HL-60 (cell line): ENCODE results near the gene NTRK2.

Experiments used
- DNase-seq, 2 experiments: peaks; one replicate each; pipeline ENCODE4 v3.0.0-alpha.2; 2010 to 2020; ENCODE audit warnings: low read depth in 1 of 2, low spot score in 1 of 2
- H3K27ac ChIP-seq: fragments of 250-450 bp; sonication (Bioruptor Pico); replicated peaks from 2 replicates; pipeline ENCODE4 v1.5.1; 2020; ENCODE audit warnings: mild to moderate bottlenecking, moderate library complexity
- H3K27me3 ChIP-seq: fragments of 250-450 bp; sonication (Bioruptor Pico); 2 replicates; pipeline ENCODE4 v1.5.1; 2021; ENCODE audit warnings: mild to moderate bottlenecking, moderate library complexity; ENCODE audit not compliant: insufficient read depth, poor library complexity, severe bottlenecking
- H3K4me3 ChIP-seq: replicated peaks from 2 replicates; pipeline ENCODE4 v1.5.1; 2011; ENCODE audit warnings: mild to moderate bottlenecking, control low read depth, low read length; ENCODE audit not compliant: insufficient read depth
- GABPA ChIP-seq: IDR thresholded peaks from 2 replicates; pipeline ENCODE4 v1.6.1; 2012; ENCODE audit warnings: low read depth
- POLR2AphosphoS5 ChIP-seq: IDR thresholded peaks from 2 replicates; pipeline ENCODE4 v1.6.1; 2012; ENCODE audit warnings: low read depth
- REST ChIP-seq: IDR thresholded peaks from 2 replicates; pipeline ENCODE4 v1.6.1; 2012; ENCODE audit warnings: low read depth; ENCODE audit not compliant: insufficient replicate concordance
- SPI1 ChIP-seq: IDR thresholded peaks from 2 replicates; pipeline ENCODE4 v1.6.1; 2012; ENCODE audit warnings: low read depth, mild to moderate bottlenecking, borderline replicate concordance
- TF ChIP-seq, protein P1 (sequence below): IDR thresholded peaks from one replicate; pipeline ENCODE4 v1.5.1; 2011; ENCODE audit warnings: low read length, control low read depth, inconsistent platforms; ENCODE audit not compliant: insufficient read depth

Gene NTRK2

DNA sequence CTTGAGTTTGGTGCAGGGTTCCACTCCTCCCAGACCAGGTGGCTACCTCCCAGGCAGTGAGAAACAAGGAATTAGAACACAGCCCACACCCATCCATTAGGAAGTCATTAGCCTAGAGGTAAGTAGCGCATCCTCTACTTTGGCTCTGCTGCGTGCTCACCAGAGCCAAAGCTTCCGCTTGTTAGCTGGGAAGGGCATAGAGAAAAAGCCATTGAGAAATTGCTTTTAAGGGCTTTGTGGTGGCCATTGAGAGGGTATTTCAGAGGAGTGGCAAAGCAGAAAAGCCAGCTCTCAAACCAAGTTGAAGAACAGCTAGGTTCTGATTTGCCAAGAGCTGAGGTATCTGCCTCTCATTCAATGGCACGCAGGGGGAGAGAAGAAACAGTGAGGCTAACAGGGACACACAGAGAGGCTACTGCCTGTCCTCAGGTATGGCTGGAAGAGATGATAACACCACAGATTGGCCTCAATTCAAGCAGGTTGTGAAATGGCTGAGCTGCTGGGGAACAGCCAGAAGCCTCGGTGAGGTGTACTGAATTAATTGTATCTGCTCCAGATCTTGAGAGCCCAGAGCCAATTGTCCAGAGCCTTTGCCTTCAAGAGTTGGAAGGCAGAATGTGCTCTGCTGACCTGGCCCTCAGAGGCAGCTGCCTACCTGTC, 119.4 kb downstream of the NTRK2 start:
- no peak for TF ChIP-seq GABPA
- Histone ChIP-seq H3K4me3 (no peak overlapping the region), H3K27me3 (peaks cover 6% of the 10 kb centered on the region), H3K27ac (no peak overlapping the region)
- DNase-seq: no peak

DNA sequence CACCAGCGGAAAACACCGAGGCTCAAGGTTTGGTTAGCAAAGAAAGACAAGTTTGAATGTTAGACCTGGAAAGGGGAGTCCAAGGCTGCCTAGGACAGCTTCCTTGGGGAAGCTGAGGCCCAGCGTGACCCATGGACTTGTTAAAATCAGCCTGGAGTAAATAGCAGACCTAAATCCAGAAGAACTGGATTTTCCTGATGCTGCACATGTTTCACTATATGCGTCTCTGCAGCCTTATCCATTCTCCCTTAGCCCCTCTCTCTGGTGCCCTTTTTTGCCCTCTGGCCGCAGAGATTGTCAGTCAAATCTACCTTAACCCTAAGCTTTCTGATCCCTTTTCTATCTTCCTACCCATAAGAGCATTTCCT, 119.9 kb downstream of the NTRK2 start:
- no peak overlapping the region for H3K27ac ChIP-seq
- DNase-seq: no peak
- H3K4me3 ChIP-seq: no peak overlapping the region
- peaks cover 6% of the 10 kb centered on the region for H3K27me3 ChIP-seq
- TF ChIP-seq SPI1 (no peak), POLR2AphosphoS5 (no peak), GABPA (no peak), REST (no peak)
- TF ChIP-seq, protein P1, sequence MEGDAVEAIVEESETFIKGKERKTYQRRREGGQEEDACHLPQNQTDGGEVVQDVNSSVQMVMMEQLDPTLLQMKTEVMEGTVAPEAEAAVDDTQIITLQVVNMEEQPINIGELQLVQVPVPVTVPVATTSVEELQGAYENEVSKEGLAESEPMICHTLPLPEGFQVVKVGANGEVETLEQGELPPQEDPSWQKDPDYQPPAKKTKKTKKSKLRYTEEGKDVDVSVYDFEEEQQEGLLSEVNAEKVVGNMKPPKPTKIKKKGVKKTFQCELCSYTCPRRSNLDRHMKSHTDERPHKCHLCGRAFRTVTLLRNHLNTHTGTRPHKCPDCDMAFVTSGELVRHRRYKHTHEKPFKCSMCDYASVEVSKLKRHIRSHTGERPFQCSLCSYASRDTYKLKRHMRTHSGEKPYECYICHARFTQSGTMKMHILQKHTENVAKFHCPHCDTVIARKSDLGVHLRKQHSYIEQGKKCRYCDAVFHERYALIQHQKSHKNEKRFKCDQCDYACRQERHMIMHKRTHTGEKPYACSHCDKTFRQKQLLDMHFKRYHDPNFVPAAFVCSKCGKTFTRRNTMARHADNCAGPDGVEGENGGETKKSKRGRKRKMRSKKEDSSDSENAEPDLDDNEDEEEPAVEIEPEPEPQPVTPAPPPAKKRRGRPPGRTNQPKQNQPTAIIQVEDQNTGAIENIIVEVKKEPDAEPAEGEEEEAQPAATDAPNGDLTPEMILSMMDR: no peak

DNA sequence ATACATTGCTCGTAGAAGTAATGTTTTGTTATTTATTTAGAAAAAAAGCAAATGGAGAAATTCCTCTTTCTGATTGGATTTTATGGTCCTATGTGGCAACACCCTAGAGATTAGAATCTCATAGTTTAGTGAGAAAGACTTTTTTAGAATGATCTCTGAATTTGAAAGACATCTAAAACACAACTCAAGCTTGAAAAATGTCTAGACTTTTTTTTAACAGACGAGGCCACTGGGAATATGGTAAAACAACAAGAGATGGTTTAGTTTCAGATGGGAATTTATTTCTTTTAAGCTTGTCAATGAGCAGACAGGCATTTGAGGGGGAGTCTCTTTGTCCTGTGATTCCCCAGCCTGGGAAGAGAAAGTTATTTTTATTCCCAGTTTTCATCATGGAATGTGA, 122.1 kb downstream of the NTRK2 start:
- no peak overlapping the region for H3K27ac ChIP-seq
- no peak overlapping the region for H3K4me3 ChIP-seq
- no peak for DNase-seq
- no peak for TF ChIP-seq POLR2AphosphoS5
- no peak for TF ChIP-seq REST
- no peak for TF ChIP-seq GABPA
- TF ChIP-seq, protein P1: no peak
- no peak for TF ChIP-seq SPI1
- peaks cover 4% of the 10 kb centered on the region for H3K27me3 ChIP-seq

DNA sequence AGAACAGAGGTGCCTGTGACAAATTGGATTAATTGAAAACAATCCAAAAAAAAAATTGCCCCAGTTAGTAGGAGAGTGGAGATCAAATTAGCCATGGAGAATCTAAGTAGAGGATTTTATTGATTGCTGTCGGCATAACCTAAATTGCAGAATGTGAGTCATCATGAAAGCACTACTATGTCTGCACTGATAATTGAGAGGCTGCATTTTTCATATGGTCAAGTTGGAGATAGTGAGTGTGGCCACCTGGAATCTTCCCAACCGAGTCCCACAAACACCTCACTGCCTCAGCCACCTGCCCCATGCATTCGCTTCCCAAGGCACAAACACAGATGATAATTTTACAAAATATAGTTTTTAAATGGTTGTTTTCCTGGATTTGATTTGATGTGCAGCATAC, 123.7 kb downstream of the NTRK2 start:
- TF ChIP-seq SPI1: no peak
- no peak for TF ChIP-seq REST
- TF ChIP-seq, protein P1: no peak
- no peak for TF ChIP-seq GABPA
- no peak for TF ChIP-seq POLR2AphosphoS5
- Histone ChIP-seq H3K27me3 (peaks cover 6% of the 10 kb centered on the region), H3K27ac (no peak overlapping the region), H3K4me3 (no peak overlapping the region)
- no peak for DNase-seq
